DOHH2 (cell line): ENCODE data around the gene ANTXR2.

Experiments used
- H3F3A ChIP-seq: fragments of 200-600 bp; sonication (generic), shearing (Covaris generic); 2 replicates; pipeline ENCODE4 v1.6.0; 2016; ENCODE audit warnings: antibody characterized with exemption, mild to moderate bottlenecking; ENCODE audit not compliant: control insufficient read depth, insufficient read depth
- H3K27ac ChIP-seq: fragments of 200-600 bp; sonication (generic); 2 replicates; pipeline ENCODE4 v1.5.1; 2014; ENCODE audit warnings: low read depth, mild to moderate bottlenecking, low read length, moderate library complexity
- H3K27me3 ChIP-seq: fragments of 200-600 bp; sonication (generic); 2 replicates; pipeline ENCODE4 v1.6.1; 2014; ENCODE audit warnings: mild to moderate bottlenecking, low read length, mixed read lengths; ENCODE audit not compliant: control insufficient read depth
- H3K36me3 ChIP-seq: fragments of 200-600 bp; sonication (generic); 2 replicates; pipeline ENCODE4 v1.6.1; 2014; ENCODE audit warnings: mild to moderate bottlenecking, low read length, moderate library complexity, mixed read lengths; ENCODE audit not compliant: control insufficient read depth
- H3K4me1 ChIP-seq: fragments of 200-600 bp; sonication (generic); 2 replicates; pipeline ENCODE4 v1.6.1; 2014; ENCODE audit warnings: mild to moderate bottlenecking, low read length, mixed read lengths; ENCODE audit not compliant: control insufficient read depth
- H3K4me2 ChIP-seq: fragments of 200-600 bp; sonication (generic); 2 replicates; pipeline ENCODE4 v1.6.0; 2014; ENCODE audit warnings: mild to moderate bottlenecking, low read length, moderate library complexity
- H3K4me3 ChIP-seq: fragments of 200-600 bp; sonication (generic); 2 replicates; pipeline ENCODE4 v1.5.1; 2014; ENCODE audit warnings: mild to moderate bottlenecking, low read length, mixed read lengths
- H3K79me2 ChIP-seq: fragments of 200-600 bp; sonication (generic); 2 replicates; pipeline ENCODE4 v1.6.1; 2014; ENCODE audit warnings: mild to moderate bottlenecking, low read length, mixed read lengths; ENCODE audit not compliant: control insufficient read depth
- H3K9me2 ChIP-seq: fragments of 200-600 bp; sonication (generic); replicated peaks from 2 replicates; pipeline ENCODE4 v1.6.1; 2014; ENCODE audit warnings: mild to moderate bottlenecking, low read length, mixed read lengths; ENCODE audit not compliant: control insufficient read depth
- H3K9me3 ChIP-seq: fragments of 200-600 bp; sonication (generic); 2 replicates; pipeline ENCODE4 v1.6.1; 2014; ENCODE audit warnings: antibody characterized with exemption, low read length, mixed read lengths; ENCODE audit not compliant: control insufficient read depth, insufficient read depth
- H4K20me1 ChIP-seq: fragments of 200-600 bp; sonication (generic); 2 replicates; pipeline ENCODE4 v1.6.0; 2014; ENCODE audit warnings: low read depth, mild to moderate bottlenecking, antibody characterized with exemption, low read length, moderate library complexity; ENCODE audit not compliant: control insufficient read depth, insufficient read depth
- EZH2phosphoT487 ChIP-seq: fragments of 200-600 bp; sonication (generic); IDR thresholded peaks from 2 replicates; pipeline ENCODE4 v1.6.1; 2017; ENCODE audit warnings: borderline replicate concordance, mild to moderate bottlenecking, antibody characterized with exemption, low read length, moderate library complexity, mixed read lengths
- TF ChIP-seq, protein P1 (sequence below): fragments of 200-600 bp; sonication (generic); IDR thresholded peaks from one replicate; pipeline ENCODE4 v1.5.1; 2014; ENCODE audit warnings: antibody characterized with exemption, mild to moderate bottlenecking, low read depth, low read length; ENCODE audit not compliant: poor library complexity, severe bottlenecking

ANTXR2 gene

DNA sequence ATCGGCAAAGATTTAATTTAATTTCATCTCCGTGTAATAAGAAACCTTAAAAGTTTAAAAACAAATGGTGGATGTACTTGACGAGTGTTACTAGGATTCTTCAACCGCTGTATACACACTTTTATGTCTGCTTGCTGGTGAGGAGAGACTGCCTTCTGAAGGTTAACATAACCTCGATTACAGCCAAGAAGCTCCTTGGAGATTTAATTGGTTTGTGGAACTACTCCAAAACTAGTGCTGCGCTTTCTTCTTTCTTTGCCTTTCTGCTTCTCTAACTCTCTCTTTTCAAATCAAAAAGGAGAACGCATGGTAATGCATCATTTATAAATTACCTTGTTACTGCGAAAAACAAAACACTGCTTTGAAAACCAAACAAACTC is 109.0 kb downstream of the ANTXR2 start:
- no peaks in the 10 kb centered on the region for H3K9me3 ChIP-seq
- no peaks in the 10 kb centered on the region for H3K36me3 ChIP-seq
- H3K4me2 ChIP-seq: no peak overlapping the region
- H3K79me2 ChIP-seq: no peaks in the 10 kb centered on the region
- no peaks in the 10 kb centered on the region for H3F3A ChIP-seq
- no peak for TF ChIP-seq EZH2phosphoT487
- TF ChIP-seq, protein P1, sequence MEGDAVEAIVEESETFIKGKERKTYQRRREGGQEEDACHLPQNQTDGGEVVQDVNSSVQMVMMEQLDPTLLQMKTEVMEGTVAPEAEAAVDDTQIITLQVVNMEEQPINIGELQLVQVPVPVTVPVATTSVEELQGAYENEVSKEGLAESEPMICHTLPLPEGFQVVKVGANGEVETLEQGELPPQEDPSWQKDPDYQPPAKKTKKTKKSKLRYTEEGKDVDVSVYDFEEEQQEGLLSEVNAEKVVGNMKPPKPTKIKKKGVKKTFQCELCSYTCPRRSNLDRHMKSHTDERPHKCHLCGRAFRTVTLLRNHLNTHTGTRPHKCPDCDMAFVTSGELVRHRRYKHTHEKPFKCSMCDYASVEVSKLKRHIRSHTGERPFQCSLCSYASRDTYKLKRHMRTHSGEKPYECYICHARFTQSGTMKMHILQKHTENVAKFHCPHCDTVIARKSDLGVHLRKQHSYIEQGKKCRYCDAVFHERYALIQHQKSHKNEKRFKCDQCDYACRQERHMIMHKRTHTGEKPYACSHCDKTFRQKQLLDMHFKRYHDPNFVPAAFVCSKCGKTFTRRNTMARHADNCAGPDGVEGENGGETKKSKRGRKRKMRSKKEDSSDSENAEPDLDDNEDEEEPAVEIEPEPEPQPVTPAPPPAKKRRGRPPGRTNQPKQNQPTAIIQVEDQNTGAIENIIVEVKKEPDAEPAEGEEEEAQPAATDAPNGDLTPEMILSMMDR: no peak
- H3K4me3 ChIP-seq: no peak overlapping the region
- no peaks in the 10 kb centered on the region for H3K9me2 ChIP-seq
- no peaks in the 10 kb centered on the region for H3K27me3 ChIP-seq
- no peak overlapping the region for H3K27ac ChIP-seq
- no peaks in the 10 kb centered on the region for H4K20me1 ChIP-seq
- H3K4me1 ChIP-seq: no peaks in the 10 kb centered on the region

DNA sequence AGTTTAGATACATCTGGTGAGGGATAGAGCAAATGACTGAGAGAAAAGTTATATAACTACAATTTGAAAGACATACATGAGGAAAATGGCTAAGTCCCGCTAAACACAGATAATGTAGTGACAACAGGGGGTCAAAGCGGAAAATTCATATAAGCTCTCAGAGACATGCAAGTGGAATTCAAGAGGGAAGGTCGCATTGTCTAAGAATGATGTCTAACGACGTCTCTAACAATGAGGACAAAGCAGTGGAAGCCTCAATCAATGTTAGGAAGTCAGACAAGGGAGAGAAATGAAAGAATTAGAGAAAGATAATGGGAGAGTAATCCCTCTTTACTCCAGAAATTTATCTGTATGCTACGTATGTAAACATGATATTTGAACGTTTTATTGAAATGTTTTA is 113.4 kb downstream of the ANTXR2 start:
- H3K27me3 ChIP-seq: no peaks in the 10 kb centered on the region
- no peaks in the 10 kb centered on the region for H3K79me2 ChIP-seq
- no peaks in the 10 kb centered on the region for H3F3A ChIP-seq
- H4K20me1 ChIP-seq: no peaks in the 10 kb centered on the region
- H3K9me3 ChIP-seq: no peaks in the 10 kb centered on the region
- H3K36me3 ChIP-seq: no peaks in the 10 kb centered on the region
- H3K27ac ChIP-seq: no peak overlapping the region
- no peaks in the 10 kb centered on the region for H3K4me1 ChIP-seq
- no peak overlapping the region for H3K4me3 ChIP-seq
- H3K4me2 ChIP-seq: no peak overlapping the region
- H3K9me2 ChIP-seq: no peaks in the 10 kb centered on the region
- TF ChIP-seq, protein P1: no peak
- no peak for TF ChIP-seq EZH2phosphoT487

DNA sequence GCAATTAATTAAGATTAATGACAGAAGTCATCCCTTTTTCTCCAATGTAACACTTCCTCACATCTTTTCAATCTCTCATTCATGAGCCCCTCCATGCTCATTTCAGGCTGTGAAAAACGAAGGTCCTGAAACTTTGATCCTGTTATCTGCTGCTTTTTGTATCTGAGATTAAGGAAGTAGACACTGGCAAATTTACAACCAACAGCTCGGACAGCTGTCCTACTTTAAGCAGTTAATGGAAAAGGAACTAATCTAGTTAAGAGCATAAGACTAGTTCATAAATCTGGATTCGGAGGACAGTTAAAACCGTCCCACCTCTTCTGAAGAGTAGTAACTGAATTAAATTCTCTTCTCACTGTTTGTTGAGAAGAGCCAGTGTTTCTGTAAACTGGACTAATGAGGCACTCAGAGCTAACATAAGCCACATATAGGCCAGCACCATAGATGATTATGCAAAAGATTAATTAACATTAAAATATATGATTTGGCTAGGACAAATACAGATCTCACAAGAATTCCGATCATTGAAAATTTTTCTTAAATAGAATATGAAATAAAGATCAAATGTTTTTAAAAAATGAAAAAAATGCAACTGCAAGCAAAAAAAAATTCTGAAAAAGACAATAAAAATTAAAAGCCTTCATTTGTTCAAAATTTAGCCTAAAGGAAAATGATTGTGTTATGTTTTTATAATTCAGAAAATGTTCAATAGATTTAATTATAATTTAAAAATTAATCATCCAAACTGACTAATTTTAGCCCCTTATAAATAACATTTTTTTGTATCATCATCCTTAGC is 114.4 kb downstream of the ANTXR2 start:
- Histone ChIP-seq H3K36me3 (no peaks in the 10 kb centered on the region), H3K27ac (no peak overlapping the region), H3K4me3 (no peak overlapping the region), H3K4me2 (no peak overlapping the region), H3K4me1 (no peaks in the 10 kb centered on the region), H3F3A (no peaks in the 10 kb centered on the region), H4K20me1 (no peaks in the 10 kb centered on the region), H3K27me3 (no peaks in the 10 kb centered on the region), H3K79me2 (no peaks in the 10 kb centered on the region), H3K9me3 (no peaks in the 10 kb centered on the region), H3K9me2 (no peaks in the 10 kb centered on the region)
- TF ChIP-seq, protein P1: no peak
- TF ChIP-seq EZH2phosphoT487: no peak
